ENCODE data around the gene LCMT2. TPM values are rescaled to one million over a fixed set of nuclear protein-coding genes. Genes with fewer than 3 reads are reported as not detected.

The LCMT2 gene
- total RNA-seq, result 10 to 100 TPM in 1 of 2 donors, 1 to 10 TPM in 1; 7.5 to 10.9 TPM
- long read RNA-seq, full-length matches to known transcripts, result 12 of 12 reads
- long read RNA-seq, partial matches to known transcripts, result 0 of 12 reads
- long read RNA-seq, other reads (novel, unspliced or antisense), result 0 of 12 reads

GRCh38 chr15:43329960-43330779 is at the start of gene LCMT2:
LCMT2 (minus strand) TSS chr15:43330573; CDS start chr15:43330489, 84 bp downstream.
- intact Hi-C loops (cut with DNase I), result loop anchor here in 1 of 2 donors (5.0 kb wide), 1 partner anchor 42 kb away; the partner anchor contains the start of genes TUBGCP4 and ZSCAN29
- DNase-seq (peak; percentile 94), ATAC-seq (peak; percentile 96 to 98)

DNA sequence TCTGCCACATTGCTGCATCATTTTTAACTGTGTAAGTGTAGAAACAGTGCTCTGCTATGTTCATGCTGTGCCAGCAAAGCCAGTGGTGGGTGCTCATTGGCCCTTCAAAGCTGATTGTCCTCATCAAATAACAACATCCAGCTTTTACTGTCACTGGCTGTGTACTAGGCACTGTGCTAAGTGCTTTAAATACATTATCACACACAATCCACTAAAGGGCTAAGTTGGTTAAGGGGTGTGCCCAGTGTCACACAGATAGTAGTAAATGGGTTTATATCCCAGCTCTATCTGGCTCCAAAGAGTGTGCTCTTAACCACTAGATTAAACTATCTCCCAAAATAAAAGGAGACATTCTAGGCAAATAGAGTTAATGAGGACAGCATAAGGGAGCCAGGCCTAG is 48.2 kb upstream of the LCMT2 start:
- intact Hi-C loops (cut with DNase I), result no loop called here
- no peak for DNase-seq
- ATAC-seq, result no peak

DNA sequence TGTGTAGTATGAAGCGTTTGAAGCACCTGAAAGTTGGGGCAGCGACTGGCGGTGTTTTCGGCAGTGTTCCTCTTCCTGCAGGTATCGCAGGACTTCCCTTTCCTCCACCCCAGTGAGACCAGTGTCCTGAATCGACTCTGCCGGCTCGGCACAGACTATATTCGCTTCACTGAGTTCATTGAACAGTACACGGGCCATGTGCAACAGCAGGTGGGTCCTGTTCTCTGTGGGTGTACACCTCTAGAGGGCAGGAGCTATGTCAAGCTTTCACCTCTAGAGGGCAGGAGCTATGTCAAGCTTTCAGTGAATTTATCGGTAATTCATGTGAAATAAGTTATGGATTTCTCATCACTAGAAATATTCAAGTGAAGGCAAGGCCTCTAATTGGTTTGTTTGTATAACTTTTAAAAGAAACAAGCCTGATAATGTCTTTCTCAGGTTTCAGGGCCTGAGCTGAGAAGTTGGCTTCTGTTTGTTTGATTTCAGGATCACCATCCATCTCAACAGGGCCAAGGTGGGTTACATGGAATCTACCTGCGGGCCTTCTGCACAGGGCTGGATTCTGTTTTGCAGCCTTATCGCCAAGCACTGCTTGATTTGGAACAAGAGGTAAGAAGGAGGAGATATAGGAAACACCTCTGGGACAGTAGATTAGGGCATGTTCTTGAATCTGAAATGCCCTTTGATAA is 45.8 kb upstream of the LCMT2 start:
- ATAC-seq, result peak in 1 of 2 donors; percentile 33
- no peak for DNase-seq
- intact Hi-C loops (cut with DNase I), result no loop called here

DNA sequence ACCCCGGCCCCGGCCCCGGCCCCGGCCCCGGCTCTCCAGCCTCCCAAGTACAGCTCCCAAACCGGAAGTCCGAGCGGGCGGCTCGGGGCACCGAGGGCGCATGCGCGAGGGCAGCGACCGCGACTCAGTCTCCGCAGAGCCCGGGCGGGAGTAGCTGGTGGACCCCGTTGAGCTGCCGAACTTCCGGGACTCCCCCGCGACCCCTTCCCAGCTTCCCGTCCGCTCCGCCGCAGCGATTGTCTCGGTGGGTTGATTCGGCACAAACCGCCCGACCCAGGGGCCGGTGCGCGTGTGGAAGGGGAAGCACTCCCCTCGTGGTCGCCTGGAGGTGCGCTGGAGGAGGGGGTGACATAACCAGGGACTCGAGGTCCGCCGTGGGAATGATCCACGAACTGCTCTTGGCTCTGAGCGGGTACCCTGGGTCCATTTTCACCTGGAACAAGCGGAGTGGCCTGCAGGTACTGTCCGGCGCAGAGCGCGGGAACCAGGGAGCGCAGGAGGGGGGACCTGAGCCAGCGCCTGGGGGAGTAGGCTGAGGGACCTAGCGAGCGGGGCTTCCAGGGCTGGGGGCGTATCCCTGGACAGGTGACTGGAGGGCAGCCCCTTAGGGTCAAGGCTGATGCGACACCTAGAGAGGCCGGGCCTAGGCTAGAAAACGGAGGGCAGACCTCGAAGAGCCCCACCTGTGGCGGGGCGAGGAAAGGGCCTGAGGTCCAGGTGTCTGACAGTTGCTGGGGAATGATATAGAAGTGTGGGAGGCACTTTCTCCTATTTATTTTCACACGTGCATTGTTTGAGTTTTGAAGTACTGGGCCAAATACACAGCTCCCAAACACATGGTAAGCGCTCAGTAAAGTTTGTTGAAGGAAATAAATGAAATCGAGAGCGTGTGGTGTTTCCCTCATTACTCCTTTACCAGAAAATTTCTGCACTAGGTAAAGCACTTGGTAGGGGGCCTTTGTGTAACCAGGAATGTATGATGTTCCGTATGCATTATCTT is 40.9 kb upstream of the LCMT2 start, which contains the start of the genes TUBGCP4 and ZSCAN29:
TSS of gene TUBGCP4 (plus strand) at position 127 of the 1,000 bp plus-strand sequence. CDS start at position 381, 254 bp downstream.
TSS of gene ZSCAN29 (minus strand) at position 69 of the 1,000 bp plus-strand sequence. CDS start 1,130 bp downstream, outside the sequence.
- intact Hi-C loops (cut with DNase I), result loop anchor here in 1 of 2 donors (5.0 kb wide), 1 partner anchor 39 kb away; the partner anchor contains the start of gene LCMT2
- DNase-seq, result peak; percentile 85
- ATAC-seq, result peak; percentile 97 to 98

GRCh38 chr15:43370310-43370974 is 40.1 kb upstream of the LCMT2 start:
- intact Hi-C loops (cut with DNase I), result loop anchor here in 1 of 2 donors (5.0 kb wide), 1 partner anchor 38 kb away; the partner anchor contains the start of gene LCMT2
- DNase-seq (peak; percentile 25), ATAC-seq (peak; percentile 64 to 80)

DNA sequence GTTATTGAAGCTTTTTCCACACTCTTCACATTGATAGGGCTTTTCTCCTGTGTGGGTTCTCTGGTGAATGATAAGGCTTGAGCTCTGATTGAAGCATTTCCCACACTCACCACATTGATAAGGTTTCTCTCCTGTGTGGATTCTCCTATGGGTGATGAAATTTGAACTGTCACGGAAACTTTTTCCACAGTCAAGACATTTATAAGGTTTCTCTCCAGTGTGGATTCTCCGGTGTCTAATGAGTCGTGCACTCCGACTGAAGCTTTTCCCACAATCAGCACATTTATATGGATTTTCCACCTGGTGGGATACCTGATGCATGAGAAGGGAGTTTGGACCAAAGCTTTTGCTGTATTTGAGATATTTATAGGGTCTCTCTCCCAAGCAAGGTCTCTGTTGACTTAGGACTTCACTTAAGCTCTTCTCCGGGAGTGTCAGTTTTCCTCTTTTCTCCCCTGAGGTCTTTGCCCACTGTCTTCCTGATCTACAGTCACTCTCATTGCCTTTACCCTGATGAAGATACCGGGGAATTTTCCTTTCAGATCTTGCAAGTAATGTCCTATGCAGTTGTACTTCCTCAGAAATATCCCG is 31.0 kb upstream of the LCMT2 start:
- DNase-seq (no peak), ATAC-seq (no peak)
- intact Hi-C loops (cut with DNase I), result no loop called here

DNA sequence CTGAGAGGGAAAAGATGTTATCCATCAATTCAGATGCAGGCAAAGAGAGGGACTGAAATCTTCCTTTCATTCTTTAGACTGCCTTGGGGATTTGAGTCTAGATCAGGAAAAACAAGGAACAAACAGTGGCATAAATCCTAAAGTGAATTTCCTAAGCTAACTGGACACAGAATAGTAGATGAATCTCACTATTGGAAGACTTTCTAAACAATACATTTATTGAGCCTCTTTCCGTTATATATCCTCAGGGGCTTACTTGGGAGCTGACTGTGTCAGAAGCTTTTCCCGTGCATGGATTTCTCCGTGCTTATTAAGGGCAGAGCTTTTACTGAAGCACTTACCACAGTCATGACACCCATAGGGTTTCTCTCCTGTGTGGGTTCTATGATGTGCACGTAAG is 30.4 kb upstream of the LCMT2 start:
- intact Hi-C loops (cut with DNase I), result no loop called here
- no peak for DNase-seq
- ATAC-seq, result no peak

GRCh38 chr15:43352693-43353382 is 22.5 kb upstream of the LCMT2 start:
- ATAC-seq, result peak; percentile 76 to 87
- intact Hi-C loops (cut with DNase I), result no loop called here
- DNase-seq, result no peak

GRCh38 chr15:43347114-43347513 is 16.7 kb upstream of the LCMT2 start:
- DNase-seq (no peak), ATAC-seq (no peak)
- intact Hi-C loops (cut with DNase I), result no loop called here

DNA sequence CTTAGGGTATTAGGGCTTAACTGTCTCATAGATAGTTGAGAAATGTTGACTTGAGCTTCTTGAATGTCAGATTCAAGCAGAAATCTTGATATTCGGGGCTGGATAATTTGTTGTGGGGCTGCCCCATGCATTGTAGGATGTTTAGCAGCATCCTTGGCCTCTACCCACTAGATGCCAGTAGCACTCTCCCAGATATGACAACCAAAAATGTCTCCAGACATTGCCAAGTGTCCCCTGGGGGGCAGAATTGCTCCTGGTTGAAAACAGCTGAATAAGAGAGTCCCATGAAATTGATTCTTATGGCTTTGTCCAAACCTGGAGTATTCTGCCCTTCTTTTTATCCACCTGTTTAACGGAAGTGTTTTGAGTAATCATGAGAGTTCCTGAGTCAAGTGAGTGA is 15.9 kb upstream of the LCMT2 start:
- ATAC-seq, result no peak
- intact Hi-C loops (cut with DNase I), result no loop called here

DNA sequence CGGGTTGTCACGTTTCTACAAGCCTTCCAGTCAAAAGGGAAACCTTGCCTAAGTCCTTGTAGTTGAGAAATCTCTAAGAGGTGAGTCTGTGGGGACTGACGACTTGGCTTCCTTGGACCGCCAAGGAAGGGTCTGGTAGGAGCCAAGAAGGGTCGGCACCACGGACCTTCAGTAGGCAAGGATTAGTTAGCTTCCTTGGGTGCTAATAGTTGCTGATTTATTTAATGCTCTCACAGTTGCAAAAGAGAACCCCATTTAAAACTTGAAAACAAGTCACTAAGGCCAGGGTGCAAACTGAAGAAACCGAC is 361 bp upstream of the LCMT2 start:
- ATAC-seq (no peak), DNase-seq (no peak)
- intact Hi-C loops (cut with DNase I), result loop anchor here in 1 of 2 donors (5.0 kb wide), 1 partner anchor 42 kb away; the partner anchor contains the start of genes TUBGCP4 and ZSCAN29

More for the DNA sequence above, 15.9 kb upstream of the LCMT2 start:
- DNase-seq, result no peak

DNA sequence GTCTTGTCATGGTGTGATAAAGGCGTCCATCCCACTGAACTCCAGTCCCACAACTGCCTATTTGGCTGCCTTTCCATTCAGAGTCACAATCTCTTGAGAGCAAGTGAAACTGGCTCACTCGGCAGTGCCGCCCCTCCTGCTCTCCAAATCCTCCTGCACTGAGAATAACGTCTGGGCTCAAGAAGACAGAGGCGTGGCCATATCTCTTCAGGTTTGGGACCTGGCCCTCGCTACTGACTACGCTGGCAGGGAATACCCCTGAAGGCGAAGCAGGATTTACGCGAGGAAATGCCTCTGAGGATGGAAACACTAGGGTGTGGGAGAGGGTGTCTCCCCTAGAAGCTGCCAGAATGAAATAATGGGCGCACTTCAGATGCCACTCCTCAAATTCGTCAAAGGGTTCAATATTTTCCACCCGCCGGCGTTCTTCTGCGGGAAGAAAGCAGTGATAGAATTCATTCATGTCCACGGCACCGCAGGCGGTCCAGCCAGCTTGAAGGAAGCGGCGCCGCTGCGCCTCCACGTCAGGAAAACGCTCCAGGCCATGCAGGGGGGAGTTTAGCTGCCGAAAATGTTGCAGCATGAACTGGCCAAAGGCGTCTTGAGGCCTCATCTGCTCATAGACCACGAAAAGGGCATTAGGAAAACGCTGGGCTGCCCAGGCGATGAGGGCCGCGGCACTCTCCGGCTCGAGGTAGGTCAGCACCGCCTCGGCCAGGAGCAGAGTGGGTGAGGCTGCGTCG is 985 bp downstream of the LCMT2 start:
- DNase-seq (peak; percentile 44), ATAC-seq (peak; percentile 8 to 14)
- intact Hi-C loops (cut with DNase I), result no loop called here

- intact Hi-C loops (cut with DNase I), result no loop called here
- ATAC-seq, result no peak
- DNase-seq, result no peak
These were observed 5.2 kb downstream of the LCMT2 start for GRCh38 chr15:43325039-43325684.

- DNase-seq, result no peak
- intact Hi-C loops (cut with DNase I), result no loop called here
- no peak for ATAC-seq
These were observed 11.2 kb downstream of the LCMT2 start for GRCh38 chr15:43318990-43319771.

GRCh38 chr15:43317566-43318184 is 12.7 kb downstream of the LCMT2 start:
- no peak for ATAC-seq
- intact Hi-C loops (cut with DNase I), result no loop called here
- DNase-seq, result no peak
